Measurements from ENCODE around the gene ERAL1.

DNA sequence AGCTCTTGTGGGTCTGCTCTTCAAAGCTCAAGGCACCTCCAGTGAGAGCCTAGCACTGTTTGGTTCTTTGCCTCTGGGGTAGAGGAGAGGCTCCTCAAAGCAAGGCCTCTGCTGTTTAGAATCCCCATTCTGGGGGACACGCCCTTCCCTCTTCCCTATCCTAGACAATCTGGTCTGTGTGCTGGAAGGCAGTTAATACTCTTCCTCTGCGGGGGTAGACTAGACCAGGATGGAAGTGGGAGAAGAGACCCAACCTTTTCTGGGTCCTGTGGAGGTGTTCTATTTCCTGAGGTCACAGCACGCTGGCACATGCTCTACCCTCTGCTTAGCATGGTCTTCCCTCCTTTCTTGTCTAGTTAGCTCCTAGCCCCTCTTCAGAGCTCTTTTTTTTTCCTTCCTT lies 7.7 kb downstream of the ERAL1 start:
- TF ChIP-seq, protein P1, sequence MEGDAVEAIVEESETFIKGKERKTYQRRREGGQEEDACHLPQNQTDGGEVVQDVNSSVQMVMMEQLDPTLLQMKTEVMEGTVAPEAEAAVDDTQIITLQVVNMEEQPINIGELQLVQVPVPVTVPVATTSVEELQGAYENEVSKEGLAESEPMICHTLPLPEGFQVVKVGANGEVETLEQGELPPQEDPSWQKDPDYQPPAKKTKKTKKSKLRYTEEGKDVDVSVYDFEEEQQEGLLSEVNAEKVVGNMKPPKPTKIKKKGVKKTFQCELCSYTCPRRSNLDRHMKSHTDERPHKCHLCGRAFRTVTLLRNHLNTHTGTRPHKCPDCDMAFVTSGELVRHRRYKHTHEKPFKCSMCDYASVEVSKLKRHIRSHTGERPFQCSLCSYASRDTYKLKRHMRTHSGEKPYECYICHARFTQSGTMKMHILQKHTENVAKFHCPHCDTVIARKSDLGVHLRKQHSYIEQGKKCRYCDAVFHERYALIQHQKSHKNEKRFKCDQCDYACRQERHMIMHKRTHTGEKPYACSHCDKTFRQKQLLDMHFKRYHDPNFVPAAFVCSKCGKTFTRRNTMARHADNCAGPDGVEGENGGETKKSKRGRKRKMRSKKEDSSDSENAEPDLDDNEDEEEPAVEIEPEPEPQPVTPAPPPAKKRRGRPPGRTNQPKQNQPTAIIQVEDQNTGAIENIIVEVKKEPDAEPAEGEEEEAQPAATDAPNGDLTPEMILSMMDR (conservative IDR thresholded peaks at IDR 0.05; ENCODE audit: low read depth in 2 of 2), result no peak
- TF ChIP-seq EZH2 (IDR thresholded peaks at IDR 0.05; ENCODE audit: low read depth, unreplicated experiment) (no peak), EZH2phosphoT487 (IDR thresholded peaks at IDR 0.05; ENCODE audit: unreplicated experiment) (no peak)

Measured in GM23338 (cell line).